HG02884 (cell line): ENCODE measurements around the gene HOXC6.
"Not testable (repeated sequence)": the region's sequence is repeated elsewhere in the genome, so short reads cannot be mapped to it uniquely, and the experiment has no call there.

Experiments
- ATAC-seq: cut with Tn5 transposase; IDR thresholded peaks from one replicate; pipeline ENCODE4 v1.9.1; 2021; ENCODE audit warnings: mild to moderate bottlenecking, moderate library complexity; ENCODE audit not compliant: unreplicated experiment

HOXC6 gene

DNA sequence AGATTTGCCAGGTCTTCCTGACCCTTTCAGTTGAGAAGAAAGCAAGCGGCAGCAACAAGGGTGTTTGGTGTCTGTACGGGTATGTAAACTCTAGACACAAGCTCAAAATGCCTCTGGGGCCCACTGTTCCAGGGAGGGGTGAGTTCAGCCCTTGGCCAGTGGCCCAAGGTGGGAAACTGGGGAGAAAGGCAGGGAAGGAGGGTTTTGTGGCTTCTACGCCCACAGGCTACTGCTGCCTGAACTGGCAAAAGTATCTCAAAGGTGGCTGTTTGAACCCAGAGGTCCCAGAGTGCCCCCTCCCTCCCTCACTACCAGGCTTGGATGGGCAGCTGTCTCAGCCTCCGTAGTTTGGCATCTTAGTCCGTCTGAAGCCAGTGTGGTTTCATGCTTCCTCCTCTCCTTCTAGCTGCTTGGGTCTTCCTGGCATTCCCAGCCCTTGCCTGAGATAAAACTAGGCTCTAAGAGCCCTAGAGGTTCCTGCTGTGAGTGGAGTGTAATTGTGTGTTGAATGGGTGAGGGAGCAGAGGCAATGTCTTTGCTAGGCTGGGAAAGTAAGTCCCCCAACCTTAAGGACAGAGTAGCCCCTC is 10.1 kb downstream of the HOXC6 start:
- no peak for ATAC-seq

- no peak for ATAC-seq
Measured at GRCh38 chr12:54038871-54039414, 10.7 kb downstream of the HOXC6 start.

DNA sequence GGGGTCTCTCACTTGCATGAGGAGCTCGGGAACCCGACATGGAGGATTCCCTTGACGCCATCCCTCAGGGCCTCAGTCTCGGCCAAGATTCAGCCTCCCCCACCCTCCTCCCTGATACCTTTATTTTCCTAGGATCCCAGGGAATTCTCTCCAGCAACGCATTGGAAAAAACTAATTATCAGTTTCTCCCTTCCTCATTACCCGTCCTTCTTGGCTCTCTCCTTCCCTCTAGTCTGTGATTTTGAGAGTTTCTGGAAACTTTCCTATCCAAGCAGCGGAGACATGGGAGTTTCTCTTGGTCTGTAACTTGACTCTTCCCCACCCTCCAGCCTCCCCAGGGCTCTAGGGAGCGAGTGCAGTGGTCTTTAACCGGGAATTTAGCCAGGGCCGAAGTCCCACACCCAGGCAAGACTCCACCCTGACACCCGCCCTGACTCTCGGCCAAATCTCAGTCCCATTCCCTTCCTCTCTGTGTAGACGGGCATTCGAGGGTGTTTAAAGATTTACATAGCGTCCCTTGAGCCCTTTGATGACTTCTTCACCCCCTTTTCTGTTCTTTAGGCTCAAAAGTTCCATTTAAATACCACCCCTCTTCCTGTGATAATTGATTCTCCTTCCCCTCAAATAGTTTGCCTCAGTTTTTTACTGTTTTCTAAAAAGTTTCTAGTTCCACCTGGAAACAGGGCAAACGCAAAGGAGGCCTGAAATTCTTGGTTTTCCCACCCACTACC is 11.3 kb downstream of the HOXC6 start:
- no peak for ATAC-seq

- no peak for ATAC-seq
Measured at GRCh38 chr12:54040148-54040494, 11.9 kb downstream of the HOXC6 start.

- no peak for ATAC-seq
Measured at GRCh38 chr12:54040648-54041047, 12.4 kb downstream of the HOXC6 start.

DNA sequence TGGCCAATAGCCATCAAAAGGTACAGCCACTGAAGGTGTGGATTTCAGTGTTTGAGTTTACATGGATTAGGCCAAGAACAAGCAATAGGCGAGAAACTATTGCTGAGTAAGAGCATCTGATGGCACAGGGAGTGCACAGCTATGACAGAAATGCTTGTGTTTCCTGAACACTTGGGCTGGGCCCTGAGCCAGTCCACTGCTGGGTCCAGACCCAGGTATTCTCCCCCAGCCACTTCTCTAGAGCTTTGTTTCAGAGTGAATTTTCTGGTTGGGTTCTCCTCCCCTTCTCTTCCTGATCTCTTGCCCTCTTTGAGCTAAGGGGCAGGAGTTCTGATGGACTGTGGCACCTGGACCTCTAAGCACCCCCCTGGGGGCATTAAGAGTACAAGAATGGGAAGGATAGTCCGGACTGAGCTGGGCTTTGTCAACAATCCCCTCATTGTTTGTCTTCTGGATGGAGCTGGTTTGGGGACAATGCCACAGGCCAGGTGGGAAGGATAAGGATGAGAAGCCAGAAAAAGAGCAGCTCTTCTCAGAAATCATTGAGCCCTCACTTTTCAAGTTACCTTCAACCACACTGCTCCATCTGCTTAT is 13.0 kb downstream of the HOXC6 start:
- ATAC-seq, result no peak

GRCh38 chr12:54042033-54042432 is 13.8 kb downstream of the HOXC6 start:
- ATAC-seq, result not testable (repeated sequence)

DNA sequence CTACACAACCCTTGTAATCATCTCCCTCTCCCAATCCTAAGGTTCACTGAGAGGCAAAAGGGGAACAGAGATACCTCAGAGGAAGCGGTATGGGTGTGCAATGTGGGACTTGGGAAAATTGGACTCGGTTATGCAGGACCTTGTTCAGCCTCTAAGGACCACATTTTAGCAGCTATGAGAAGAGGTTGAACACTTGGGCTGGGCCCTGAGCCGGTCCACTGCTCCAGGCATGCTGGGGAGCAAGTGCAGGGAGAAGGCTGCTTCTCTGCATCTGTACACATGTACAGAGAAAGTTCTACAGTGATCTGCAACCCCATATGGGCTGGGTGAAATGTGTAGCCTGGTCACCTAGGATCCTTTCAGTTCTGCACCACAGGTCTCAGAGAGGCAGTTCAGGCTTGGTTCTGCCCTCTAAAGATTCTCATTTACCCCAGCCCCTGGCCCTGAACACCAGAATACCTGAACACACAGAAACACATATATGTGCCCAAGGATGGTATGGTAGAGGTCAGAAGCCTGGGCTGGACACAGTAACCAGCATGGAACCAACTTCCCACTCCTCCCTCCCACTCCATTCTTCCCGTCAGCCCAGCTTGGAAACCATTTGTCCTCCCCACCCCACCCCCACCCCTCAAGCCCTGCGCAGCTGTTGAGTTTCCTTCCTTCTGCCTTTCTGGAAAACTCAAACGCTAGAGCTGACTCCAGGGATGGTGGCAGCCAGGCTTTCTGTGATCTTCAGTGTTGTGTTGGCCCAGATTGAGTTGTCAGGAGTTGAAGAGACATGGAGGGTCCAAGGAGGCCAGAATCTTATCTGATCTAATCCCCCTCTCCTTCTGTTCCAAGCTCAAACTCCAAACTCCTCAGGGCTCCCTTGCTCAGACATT is 15.0 kb downstream of the HOXC6 start:
- no peak for ATAC-seq

GRCh38 chr12:54044425-54045103 is 16.3 kb downstream of the HOXC6 start:
- ATAC-seq, result no peak

DNA sequence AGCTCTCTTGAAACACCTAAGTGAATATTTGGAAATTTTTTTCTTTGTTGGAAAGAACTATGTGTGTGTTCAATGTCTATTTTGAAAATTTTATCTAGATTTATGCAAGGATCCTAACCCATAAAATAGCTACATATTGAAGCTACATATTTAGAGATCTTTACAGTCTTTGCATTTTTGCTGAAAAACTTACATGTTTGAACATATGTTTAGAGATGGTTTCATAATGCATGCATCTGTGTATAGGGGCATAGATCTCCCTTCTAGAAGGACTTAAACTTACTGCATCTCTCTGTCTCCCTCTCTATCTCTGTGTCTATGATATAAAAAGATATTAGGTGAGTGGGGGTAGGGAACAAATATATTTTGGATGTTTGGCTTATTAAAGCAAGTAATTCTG is 17.2 kb downstream of the HOXC6 start:
- no peak for ATAC-seq

DNA sequence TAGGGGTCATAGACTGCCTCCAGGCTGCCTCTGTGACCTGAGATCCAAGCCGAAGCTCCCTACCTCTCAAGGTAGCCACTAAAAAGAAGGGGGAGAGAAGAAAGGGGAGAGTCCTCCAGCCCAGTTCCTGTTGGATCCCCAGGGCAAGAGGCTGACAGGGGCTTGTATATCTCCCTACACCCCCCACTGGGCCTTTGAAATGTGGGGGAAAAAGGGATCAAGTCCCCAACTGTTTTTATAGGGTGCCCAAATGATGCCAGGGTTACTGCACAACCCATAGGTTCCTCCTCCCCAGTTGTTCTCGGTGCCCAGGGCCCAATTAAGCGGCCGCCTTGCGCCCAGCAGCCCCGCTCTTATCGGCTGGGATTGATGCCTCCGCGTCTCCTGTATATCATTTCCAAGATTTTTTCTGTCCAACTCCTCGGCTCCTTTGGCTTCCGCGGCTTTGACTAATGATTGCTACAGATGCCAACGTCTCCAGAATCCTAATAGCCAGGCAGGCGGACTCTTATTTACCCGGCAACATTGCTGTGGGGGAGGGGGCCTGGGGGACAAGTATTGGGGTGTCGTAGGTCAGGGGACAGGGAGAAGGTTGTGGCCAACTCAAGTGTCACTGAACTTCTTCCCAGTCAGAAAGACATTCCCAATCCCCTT is 17.8 kb downstream of the HOXC6 start:
- ATAC-seq, result no peak

DNA sequence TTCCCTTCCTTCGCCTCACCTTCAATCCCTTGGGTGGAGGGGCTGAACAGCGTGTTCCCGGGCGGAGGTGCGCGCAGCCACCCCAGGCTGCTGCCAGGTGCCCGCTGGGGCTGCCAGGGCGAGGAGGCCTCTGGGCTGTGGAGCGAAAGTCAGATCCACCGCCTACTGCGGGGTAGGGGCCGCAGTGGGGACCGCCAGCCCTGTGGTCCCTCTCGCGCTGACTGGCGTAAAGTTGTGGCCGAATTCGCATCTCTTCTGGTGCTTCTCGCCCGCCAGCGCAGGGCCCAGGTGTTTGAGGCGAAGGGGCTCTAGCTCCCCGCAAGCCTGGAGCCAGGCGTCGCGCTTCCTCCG is 18.5 kb downstream of the HOXC6 start:
- ATAC-seq, result no peak

DNA sequence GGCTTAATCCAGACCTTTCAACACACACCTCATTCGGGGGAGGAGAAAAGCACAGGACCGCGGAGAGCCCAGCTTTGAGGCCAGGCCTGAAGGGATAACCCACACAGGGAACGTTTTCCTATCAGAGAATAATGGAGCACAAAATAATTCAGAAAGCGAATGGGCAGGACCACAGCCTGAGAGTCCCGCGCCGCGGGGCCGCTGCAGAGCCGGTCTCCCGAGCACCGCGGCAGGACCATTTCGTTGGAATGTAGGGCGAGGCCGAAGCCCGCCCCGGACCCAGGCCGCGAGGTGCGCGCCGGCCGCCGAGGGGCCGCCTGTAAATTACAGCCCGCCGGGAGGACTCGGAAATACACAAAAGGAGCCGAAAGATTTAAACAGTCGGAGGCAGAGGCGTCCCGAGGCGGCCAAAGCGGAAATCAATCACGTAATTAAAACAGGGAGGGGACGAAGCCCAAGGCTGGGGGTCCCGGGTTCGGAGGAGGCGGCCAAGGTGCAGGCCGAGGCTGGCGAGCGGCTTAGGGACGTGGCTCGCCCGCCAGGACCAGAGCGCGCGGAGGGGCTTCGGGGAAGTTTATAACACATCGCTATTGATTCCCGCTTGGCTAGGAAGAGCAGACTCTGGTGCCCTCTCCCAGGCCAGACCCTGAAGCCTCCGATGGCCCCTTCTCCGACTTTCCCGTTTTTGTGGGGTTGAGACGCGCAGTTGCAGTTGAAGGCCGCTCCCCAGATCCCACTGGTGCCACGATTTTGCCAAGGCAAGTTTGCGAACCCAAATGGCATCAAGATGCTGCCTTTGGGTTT is 19.1 kb downstream of the HOXC6 start:
- ATAC-seq, result no peak

DNA sequence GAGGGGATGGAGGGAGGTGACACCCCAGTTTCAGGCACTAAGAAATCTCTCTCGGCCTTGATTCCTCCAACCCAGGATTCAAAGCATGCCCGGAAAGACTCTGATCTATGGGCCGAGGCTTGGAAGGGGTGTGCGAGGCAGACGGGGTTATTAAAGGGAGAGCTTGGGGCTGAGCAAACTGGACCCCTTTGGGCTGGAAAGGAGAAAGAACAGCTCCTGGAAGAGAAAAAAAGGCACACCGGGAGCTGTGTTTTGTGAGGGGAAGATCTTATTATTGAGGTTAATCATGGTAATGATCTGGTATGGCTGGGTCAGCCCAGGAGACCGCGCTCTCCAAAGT is 19.7 kb downstream of the HOXC6 start:
- ATAC-seq, result no peak

- ATAC-seq, result no peak
Measured at GRCh38 chr12:54048406-54049093, 20.3 kb downstream of the HOXC6 start.

DNA sequence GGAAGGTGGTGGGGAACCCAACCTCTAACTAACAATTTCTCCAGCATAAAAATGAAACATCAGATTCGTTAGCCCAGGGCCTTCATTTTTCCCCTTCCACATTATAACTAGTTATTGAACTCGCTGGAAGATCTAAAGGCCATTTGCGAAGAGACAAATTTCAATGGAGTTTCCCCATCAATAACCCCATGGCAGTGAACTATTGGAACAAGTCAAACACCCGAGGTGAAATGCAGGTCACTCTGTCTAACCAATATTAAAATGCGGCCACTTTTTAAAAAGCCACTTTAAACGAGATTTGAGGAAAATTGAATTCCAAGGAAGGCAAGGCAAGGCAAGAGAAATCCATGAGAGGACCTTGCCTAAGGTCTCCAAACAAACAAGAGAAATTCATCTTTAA is 20.9 kb downstream of the HOXC6 start:
- ATAC-seq, result no peak

DNA sequence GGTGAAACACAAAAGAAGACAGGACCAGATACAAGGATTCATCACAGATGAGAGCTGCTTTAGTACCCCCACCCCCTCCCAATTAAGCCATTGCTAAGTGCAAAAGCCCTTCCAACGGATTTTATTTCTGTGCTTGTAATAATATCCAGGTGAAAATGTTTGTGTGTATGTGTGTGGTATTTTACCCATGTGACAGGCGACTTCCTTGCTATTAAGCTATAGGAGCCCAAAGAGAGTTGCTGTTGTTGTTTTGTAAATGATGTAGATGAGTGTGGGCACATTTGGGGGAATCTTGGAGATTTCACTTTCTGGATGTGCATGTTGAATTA is 22.2 kb downstream of the HOXC6 start:
- ATAC-seq, result no peak

DNA sequence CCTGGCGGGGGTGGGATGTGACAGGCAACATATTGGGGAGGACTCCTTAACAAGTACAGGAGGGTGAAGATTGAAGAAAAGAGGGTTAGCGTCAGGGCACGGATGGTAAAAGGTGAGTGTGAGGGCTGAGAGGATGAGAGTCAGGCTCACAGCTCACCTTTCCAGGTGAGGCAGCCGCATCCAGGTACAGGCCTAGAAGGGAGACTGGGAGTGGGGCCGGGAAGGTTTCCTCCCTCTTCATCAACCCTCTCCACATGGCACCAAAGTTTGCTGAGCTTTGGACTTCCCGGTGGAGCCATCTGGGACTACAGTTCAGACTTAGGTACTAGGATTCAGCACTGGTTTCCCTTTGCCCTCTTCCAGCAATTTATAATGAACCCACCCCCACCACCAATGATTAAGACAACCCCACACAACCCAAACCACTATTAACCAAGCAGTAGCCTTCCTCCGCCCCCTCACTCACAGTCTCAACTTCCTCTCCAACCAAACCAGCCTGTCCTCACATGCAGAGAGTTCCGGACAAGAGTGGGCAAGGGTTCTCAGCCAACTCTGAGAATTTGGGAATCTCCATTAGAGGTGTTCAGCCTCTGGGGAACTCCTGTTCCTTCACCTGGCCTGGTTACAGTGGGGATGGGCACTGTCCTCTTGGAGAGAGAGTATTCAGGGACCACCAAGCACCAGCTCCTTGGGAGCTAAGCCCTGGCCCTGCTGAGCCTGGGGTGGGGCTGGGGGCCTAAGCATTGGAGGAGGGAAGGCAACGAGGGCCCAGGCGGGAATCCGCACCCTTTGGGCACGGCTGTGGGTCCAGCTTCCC is 23.0 kb downstream of the HOXC6 start:
- ATAC-seq, result no peak
